A673 (cell line): ENCODE results near the gene GABRA4.

Source experiments
- EZH2 ChIP-seq: fragments of 200-600 bp; sonication (generic); IDR thresholded peaks from 2 replicates; pipeline ENCODE4 v1.6.1; 2017; ENCODE audit warnings: borderline replicate concordance, low read depth, mild to moderate bottlenecking, mixed read lengths, antibody characterized with exemption, low read length; ENCODE audit not compliant: poor library complexity, severe bottlenecking
- TF ChIP-seq, protein P1 (sequence below): fragments of 300-800, 200-600 bp; sonication (generic); conservative IDR thresholded peaks from 2 replicates; pipeline ENCODE4 v1.5.1; 2017; ENCODE audit warnings: low read depth, mild to moderate bottlenecking, antibody characterized with exemption, low read length, moderate library complexity, mixed read lengths

DNA sequence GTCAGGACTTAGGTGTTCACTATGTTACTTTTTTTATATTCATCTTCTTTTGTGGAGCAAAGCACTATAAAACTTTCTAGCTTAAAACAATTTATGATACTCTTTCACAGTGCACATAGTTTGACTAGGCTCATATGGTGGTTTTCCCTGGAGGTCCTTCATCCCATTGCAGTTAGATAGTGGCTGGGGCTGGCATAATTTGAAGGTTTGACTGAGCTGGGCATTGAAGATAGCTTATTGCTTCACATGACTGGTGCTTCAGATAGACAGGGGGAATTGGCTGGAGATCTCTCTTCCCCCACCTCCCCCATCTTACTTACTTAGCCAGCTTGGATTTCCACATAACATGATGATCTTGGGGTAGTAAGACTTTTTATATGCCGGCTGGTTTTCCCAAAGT, 7.0 kb upstream of the GABRA4 start:
- TF ChIP-seq, protein P1, sequence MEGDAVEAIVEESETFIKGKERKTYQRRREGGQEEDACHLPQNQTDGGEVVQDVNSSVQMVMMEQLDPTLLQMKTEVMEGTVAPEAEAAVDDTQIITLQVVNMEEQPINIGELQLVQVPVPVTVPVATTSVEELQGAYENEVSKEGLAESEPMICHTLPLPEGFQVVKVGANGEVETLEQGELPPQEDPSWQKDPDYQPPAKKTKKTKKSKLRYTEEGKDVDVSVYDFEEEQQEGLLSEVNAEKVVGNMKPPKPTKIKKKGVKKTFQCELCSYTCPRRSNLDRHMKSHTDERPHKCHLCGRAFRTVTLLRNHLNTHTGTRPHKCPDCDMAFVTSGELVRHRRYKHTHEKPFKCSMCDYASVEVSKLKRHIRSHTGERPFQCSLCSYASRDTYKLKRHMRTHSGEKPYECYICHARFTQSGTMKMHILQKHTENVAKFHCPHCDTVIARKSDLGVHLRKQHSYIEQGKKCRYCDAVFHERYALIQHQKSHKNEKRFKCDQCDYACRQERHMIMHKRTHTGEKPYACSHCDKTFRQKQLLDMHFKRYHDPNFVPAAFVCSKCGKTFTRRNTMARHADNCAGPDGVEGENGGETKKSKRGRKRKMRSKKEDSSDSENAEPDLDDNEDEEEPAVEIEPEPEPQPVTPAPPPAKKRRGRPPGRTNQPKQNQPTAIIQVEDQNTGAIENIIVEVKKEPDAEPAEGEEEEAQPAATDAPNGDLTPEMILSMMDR = no peak
- no peak for TF ChIP-seq EZH2
